Glutamatergic neuron (in vitro differentiated cells): Measurements from ENCODE around the gene C4orf51. TPM values are rescaled to one million over a fixed set of nuclear protein-coding genes. Genes with fewer than 3 reads are reported as not detected.
A peak's percentile ranks its signal among the peaks of the same experiment; 100 is the strongest.

Experiments used
- DNase-seq: peaks from one replicate; pipeline ENCODE4 v3.0.0; 2022
- H3K27ac Mint-ChIP-seq: one replicate; pipeline ENCODE4 v1.8.0; 2020; ENCODE audit warnings: mild to moderate bottlenecking, mixed read lengths, inconsistent platforms; ENCODE audit not compliant: unreplicated experiment
- H3K27me3 Mint-ChIP-seq: one replicate; pipeline ENCODE4 v1.8.0; 2020; ENCODE audit warnings: mild to moderate bottlenecking, moderate library complexity, mixed read lengths, inconsistent platforms; ENCODE audit not compliant: unreplicated experiment
- H3K36me3 Mint-ChIP-seq: one replicate; pipeline ENCODE4 v1.8.0; 2020; ENCODE audit warnings: mild to moderate bottlenecking, mixed read lengths, inconsistent platforms; ENCODE audit not compliant: unreplicated experiment
- H3K4me1 Mint-ChIP-seq: one replicate; pipeline ENCODE4 v1.8.0; 2020; ENCODE audit warnings: mild to moderate bottlenecking, low read depth, mixed read lengths, inconsistent platforms; ENCODE audit not compliant: unreplicated experiment
- H3K4me3 Mint-ChIP-seq: one replicate; pipeline ENCODE4 v1.8.0; 2020; ENCODE audit warnings: mild to moderate bottlenecking, mixed read lengths, inconsistent platforms; ENCODE audit not compliant: unreplicated experiment
- H3K9me3 Mint-ChIP-seq: one replicate; pipeline ENCODE4 v1.8.0; 2020; ENCODE audit warnings: mild to moderate bottlenecking, moderate library complexity, mixed read lengths, inconsistent platforms; ENCODE audit not compliant: unreplicated experiment
- total RNA-seq: library from RNA; stranded (reverse); fragmentation: NEBNext Ultra II Directional; extraction: Animal tissue kit (Norgen Biotek cat#: 25700); gene quantifications from one replicate; pipeline ENCODE4 v1.2.1, GENCODE V29; 2021; ENCODE audit not compliant: unreplicated experiment
- TF ChIP-seq, protein P1 (sequence below): fragments of 200-600 bp; sonication (generic); IDR thresholded peaks from one replicate; pipeline ENCODE4 v1.5.0; 2021; ENCODE audit not compliant: partially characterized antibody, unreplicated experiment

The C4orf51 gene
- total RNA-seq, 1 donor from 2014 or later, result not detected

DNA sequence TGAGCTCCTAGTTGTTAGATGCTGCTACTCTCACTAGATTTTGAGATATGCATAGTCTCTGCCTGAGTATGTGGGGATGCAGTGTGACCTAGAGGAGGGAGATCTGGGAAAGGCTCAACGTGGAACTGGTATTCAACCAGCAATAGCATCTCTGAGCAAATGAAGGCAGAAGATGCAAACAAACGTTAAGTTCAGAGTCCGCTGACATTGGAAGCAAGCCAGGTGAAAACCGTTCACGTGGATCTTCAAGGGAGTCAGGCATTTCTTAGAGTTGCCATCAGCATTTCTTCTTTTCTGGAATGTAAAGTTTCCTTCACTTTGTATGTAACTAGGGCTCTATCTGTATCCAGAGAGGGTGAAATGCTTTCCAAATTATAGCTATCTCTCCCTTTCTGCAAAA is 59.9 kb downstream of the C4orf51 start:
- TF ChIP-seq, protein P1, sequence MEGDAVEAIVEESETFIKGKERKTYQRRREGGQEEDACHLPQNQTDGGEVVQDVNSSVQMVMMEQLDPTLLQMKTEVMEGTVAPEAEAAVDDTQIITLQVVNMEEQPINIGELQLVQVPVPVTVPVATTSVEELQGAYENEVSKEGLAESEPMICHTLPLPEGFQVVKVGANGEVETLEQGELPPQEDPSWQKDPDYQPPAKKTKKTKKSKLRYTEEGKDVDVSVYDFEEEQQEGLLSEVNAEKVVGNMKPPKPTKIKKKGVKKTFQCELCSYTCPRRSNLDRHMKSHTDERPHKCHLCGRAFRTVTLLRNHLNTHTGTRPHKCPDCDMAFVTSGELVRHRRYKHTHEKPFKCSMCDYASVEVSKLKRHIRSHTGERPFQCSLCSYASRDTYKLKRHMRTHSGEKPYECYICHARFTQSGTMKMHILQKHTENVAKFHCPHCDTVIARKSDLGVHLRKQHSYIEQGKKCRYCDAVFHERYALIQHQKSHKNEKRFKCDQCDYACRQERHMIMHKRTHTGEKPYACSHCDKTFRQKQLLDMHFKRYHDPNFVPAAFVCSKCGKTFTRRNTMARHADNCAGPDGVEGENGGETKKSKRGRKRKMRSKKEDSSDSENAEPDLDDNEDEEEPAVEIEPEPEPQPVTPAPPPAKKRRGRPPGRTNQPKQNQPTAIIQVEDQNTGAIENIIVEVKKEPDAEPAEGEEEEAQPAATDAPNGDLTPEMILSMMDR, result no peak
- H3K27ac Mint-ChIP-seq, result no peak overlapping the region
- DNase-seq, result no peak
- H3K9me3 Mint-ChIP-seq, result no peaks in the 10 kb centered on the region
- H3K36me3 Mint-ChIP-seq, result no peaks in the 10 kb centered on the region
- peaks cover 12% of the 10 kb centered on the region for H3K4me1 Mint-ChIP-seq
- no peak overlapping the region for H3K4me3 Mint-ChIP-seq
- peaks cover 2% of the 10 kb centered on the region for H3K27me3 Mint-ChIP-seq

DNA sequence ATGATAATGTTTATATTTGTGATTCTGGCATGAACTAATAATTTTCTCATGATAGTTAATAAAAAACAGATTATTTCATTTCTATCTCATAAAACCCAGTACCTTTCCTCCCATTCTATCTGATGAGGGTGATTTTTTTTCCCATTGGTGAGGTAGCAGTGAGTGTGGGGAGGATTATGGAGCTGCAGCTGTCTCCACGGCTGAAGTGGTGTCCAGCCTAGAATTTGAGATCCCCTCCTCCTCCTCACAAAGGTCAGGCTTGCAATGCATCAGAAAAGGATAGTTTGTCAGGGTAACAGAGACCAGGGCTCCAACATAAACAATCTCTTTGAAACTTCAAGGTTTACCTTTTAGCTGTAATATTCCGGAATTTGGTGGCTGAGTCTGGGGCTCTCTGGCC is 60.9 kb downstream of the C4orf51 start:
- H3K36me3 Mint-ChIP-seq, result no peaks in the 10 kb centered on the region
- H3K4me1 Mint-ChIP-seq, result peaks cover 12% of the 10 kb centered on the region
- TF ChIP-seq, protein P1, result no peak
- H3K9me3 Mint-ChIP-seq, result no peaks in the 10 kb centered on the region
- DNase-seq, result no peak
- H3K27ac Mint-ChIP-seq, result peak overlapping the region; percentile 34
- no peaks in the 10 kb centered on the region for H3K27me3 Mint-ChIP-seq
- no peak overlapping the region for H3K4me3 Mint-ChIP-seq

DNA sequence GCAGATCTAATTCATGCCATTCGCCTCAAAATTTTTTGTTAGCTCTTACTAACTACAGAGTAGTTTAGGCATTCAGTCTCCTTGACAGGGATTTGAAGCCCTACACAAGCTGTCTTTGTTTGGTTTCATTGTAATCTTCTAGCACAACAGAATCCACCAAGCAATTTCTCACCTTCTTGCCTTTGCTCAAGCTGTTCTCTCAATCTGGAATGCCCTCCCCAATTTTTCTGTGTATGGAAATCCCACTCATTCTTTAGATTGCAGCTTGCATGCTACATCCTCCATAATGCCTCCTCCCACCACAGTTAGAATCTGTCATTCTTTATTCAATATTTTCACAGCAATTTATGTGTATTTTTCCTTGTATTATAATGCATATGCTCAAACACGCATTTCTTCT is 63.7 kb downstream of the C4orf51 start:
- no peaks in the 10 kb centered on the region for H3K9me3 Mint-ChIP-seq
- no peak for DNase-seq
- H3K27me3 Mint-ChIP-seq, result no peaks in the 10 kb centered on the region
- no peaks in the 10 kb centered on the region for H3K36me3 Mint-ChIP-seq
- peaks cover 12% of the 10 kb centered on the region for H3K4me1 Mint-ChIP-seq
- TF ChIP-seq, protein P1, result no peak
- H3K4me3 Mint-ChIP-seq, result no peak overlapping the region
- H3K27ac Mint-ChIP-seq, result no peak overlapping the region

DNA sequence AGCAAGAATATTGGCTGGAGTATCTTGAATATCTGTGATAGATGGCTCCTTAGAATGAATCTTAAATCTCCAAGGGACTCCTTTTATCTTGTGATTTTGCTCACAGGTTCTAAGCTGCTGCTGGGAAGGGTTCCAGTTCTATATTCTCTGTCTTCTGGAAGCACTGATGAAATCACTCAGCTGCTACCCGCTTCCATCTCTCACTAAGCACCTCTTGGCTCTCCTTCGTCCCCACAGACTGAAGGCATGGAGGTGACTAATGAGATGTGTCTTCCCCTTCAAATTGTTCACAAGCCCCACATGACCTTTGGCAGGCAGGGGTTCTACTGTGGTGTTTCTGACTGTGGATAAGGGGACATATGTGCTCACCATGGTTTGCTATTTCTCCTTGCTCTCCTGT is 75.9 kb downstream of the C4orf51 start:
- Mint-ChIP-seq H3K9me3 (peaks cover 2% of the 10 kb centered on the region), H3K27ac (no peak overlapping the region), H3K27me3 (peaks cover 7% of the 10 kb centered on the region), H3K4me1 (no peaks in the 10 kb centered on the region), H3K4me3 (no peak overlapping the region), H3K36me3 (peaks cover 3% of the 10 kb centered on the region)
- DNase-seq, result no peak
- TF ChIP-seq, protein P1, result no peak

DNA sequence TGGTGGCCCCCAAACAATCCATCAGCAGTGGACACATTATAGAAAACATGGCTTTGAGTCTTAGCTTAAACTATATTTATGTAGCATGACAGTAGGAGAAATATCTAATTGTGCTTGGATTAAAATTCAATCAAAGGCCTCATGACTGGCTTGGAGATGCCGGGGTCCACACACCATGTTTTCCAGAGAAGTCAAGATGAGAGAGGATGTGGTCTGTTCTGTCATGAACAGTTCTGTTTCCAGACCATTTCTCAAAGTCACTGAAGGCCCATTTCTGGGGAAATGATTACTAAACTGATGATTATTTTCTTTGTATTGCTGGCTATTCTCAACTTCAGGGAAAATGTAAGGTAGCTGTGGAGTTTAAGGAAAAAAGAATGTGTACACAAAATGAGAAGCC is 76.3 kb downstream of the C4orf51 start:
- Mint-ChIP-seq H3K36me3 (no peaks in the 10 kb centered on the region), H3K27ac (no peak overlapping the region), H3K9me3 (peaks cover 2% of the 10 kb centered on the region), H3K4me1 (no peaks in the 10 kb centered on the region), H3K27me3 (peaks cover 8% of the 10 kb centered on the region), H3K4me3 (no peak overlapping the region)
- DNase-seq, result no peak
- TF ChIP-seq, protein P1, result no peak
